Measurements from ENCODE around the gene CTU2.

CTU2 gene

GRCh38 chr16:88764080-88764479, 57.8 kb downstream of the CTU2 start:
- Histone ChIP-seq H3K4me3 (ENCODE audit: low read length) (no peak overlapping the region), H3K9me2 (replicated peaks; ENCODE audit: control insufficient read depth, low read length) (no peaks in the 10 kb centered on the region), H3K27ac (ENCODE audit: low read depth, low read length) (no peak overlapping the region), H3K4me2 (ENCODE audit: low read length) (no peak overlapping the region), H3K4me1 (ENCODE audit: control insufficient read depth, low read length) (peaks cover 8% of the 10 kb centered on the region), H3K36me3 (ENCODE audit: control insufficient read depth, low read length) (peaks cover 27% of the 10 kb centered on the region; the same call in 1 of the 2 replicates), H3K79me2 (ENCODE audit: control insufficient read depth, low read length) (peaks cover 100% of the 10 kb centered on the region), H3K27me3 (ENCODE audit: control insufficient read depth, low read length) (no peaks in the 10 kb centered on the region), H3F3A (ENCODE audit: control insufficient read depth, insufficient read depth) (no peaks in the 10 kb centered on the region), H4K20me1 (ENCODE audit: control insufficient read depth, insufficient read depth, low read depth, low read length) (peaks cover 21% of the 10 kb centered on the region; the same call in 1 of the 2 replicates), H3K9me3 (ENCODE audit: control insufficient read depth, insufficient read depth, low read length) (no peaks in the 10 kb centered on the region)
- no peak for TF ChIP-seq EZH2phosphoT487 (IDR thresholded peaks at IDR 0.05; ENCODE audit: borderline replicate concordance, low read length)
- TF ChIP-seq, protein P1, sequence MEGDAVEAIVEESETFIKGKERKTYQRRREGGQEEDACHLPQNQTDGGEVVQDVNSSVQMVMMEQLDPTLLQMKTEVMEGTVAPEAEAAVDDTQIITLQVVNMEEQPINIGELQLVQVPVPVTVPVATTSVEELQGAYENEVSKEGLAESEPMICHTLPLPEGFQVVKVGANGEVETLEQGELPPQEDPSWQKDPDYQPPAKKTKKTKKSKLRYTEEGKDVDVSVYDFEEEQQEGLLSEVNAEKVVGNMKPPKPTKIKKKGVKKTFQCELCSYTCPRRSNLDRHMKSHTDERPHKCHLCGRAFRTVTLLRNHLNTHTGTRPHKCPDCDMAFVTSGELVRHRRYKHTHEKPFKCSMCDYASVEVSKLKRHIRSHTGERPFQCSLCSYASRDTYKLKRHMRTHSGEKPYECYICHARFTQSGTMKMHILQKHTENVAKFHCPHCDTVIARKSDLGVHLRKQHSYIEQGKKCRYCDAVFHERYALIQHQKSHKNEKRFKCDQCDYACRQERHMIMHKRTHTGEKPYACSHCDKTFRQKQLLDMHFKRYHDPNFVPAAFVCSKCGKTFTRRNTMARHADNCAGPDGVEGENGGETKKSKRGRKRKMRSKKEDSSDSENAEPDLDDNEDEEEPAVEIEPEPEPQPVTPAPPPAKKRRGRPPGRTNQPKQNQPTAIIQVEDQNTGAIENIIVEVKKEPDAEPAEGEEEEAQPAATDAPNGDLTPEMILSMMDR (IDR thresholded peaks at IDR 0.05; ENCODE audit: low read depth, low read length, poor library complexity, severe bottlenecking), result no peak

DNA sequence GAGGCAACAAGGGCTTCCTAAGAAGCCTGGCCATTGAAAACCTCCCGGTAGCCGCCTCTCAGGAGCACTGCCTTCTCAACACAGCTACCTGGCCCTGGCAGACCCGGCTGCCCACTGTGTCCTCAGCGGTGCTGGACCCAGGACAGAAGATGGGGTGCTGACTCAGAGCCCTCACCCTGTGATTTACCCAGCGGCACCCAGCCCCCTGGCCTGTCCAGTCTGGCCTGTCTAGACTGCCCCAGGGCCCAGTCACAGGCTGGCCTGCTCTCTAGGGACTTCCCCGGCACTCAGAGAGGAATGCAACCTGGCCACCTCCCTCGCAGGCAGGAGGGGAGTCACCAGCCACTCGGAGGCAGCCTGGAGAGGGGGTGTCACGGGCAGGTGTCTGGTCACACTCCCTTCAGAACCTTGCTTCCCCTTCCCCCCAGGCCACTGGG, 58.6 kb downstream of the CTU2 start:
- Histone ChIP-seq H4K20me1 (ENCODE audit: control insufficient read depth, insufficient read depth, low read depth, low read length) (peaks cover 28% of the 10 kb centered on the region), H3K9me3 (ENCODE audit: control insufficient read depth, insufficient read depth, low read length) (no peaks in the 10 kb centered on the region), H3K9me2 (replicated peaks; ENCODE audit: control insufficient read depth, low read length) (no peaks in the 10 kb centered on the region), H3K4me1 (ENCODE audit: control insufficient read depth, low read length) (peaks cover 15% of the 10 kb centered on the region), H3K27ac (ENCODE audit: low read depth, low read length) (no peak overlapping the region), H3K36me3 (ENCODE audit: control insufficient read depth, low read length) (peaks cover 33% of the 10 kb centered on the region), H3K4me3 (ENCODE audit: low read length) (no peak overlapping the region), H3K27me3 (ENCODE audit: control insufficient read depth, low read length) (no peaks in the 10 kb centered on the region), H3K79me2 (ENCODE audit: control insufficient read depth, low read length) (peaks cover 100% of the 10 kb centered on the region), H3F3A (ENCODE audit: control insufficient read depth, insufficient read depth) (no peaks in the 10 kb centered on the region), H3K4me2 (ENCODE audit: low read length) (no peak overlapping the region)
- TF ChIP-seq, protein P1 (IDR thresholded peaks at IDR 0.05; ENCODE audit: low read depth, low read length, poor library complexity, severe bottlenecking), result no peak
- no peak for TF ChIP-seq EZH2phosphoT487 (IDR thresholded peaks at IDR 0.05; ENCODE audit: borderline replicate concordance, low read length)
